ENCODE measurements around the gene ANO4.

DNA sequence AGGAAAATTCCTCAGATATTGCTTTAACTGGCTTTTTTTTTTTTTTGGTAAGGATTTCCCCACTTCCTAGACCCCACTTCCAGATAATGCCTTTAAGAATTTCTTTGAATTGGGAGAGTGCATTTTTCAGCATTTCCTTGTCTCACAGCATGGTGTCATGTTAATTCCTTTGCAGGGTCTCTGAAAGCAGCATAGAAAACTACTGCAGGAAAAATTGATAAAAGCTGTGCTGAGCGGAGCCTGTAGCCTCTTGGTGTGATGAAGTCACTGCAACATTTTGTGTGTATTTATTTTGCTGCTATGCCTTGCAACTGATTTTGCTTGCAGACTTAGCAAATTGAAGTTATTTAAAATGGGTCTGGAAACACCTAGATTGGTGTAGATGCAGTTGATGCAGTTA lies 2.7 kb downstream of the ANO4 start:
- TF ChIP-seq, protein P1, sequence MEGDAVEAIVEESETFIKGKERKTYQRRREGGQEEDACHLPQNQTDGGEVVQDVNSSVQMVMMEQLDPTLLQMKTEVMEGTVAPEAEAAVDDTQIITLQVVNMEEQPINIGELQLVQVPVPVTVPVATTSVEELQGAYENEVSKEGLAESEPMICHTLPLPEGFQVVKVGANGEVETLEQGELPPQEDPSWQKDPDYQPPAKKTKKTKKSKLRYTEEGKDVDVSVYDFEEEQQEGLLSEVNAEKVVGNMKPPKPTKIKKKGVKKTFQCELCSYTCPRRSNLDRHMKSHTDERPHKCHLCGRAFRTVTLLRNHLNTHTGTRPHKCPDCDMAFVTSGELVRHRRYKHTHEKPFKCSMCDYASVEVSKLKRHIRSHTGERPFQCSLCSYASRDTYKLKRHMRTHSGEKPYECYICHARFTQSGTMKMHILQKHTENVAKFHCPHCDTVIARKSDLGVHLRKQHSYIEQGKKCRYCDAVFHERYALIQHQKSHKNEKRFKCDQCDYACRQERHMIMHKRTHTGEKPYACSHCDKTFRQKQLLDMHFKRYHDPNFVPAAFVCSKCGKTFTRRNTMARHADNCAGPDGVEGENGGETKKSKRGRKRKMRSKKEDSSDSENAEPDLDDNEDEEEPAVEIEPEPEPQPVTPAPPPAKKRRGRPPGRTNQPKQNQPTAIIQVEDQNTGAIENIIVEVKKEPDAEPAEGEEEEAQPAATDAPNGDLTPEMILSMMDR (tag by site-specific recombination; IDR thresholded peaks at IDR 0.05): no peak
- no peak for TF ChIP-seq ZNF521 (tag by site-specific recombination; IDR thresholded peaks at IDR 0.05)
- no peak for TF ChIP-seq ZNF239 (tag by site-specific recombination; IDR thresholded peaks at IDR 0.05)
- no peak for TF ChIP-seq BCL11A (tag by site-specific recombination; IDR thresholded peaks at IDR 0.05; ENCODE audit: low read depth)
- TF ChIP-seq, protein P2, sequence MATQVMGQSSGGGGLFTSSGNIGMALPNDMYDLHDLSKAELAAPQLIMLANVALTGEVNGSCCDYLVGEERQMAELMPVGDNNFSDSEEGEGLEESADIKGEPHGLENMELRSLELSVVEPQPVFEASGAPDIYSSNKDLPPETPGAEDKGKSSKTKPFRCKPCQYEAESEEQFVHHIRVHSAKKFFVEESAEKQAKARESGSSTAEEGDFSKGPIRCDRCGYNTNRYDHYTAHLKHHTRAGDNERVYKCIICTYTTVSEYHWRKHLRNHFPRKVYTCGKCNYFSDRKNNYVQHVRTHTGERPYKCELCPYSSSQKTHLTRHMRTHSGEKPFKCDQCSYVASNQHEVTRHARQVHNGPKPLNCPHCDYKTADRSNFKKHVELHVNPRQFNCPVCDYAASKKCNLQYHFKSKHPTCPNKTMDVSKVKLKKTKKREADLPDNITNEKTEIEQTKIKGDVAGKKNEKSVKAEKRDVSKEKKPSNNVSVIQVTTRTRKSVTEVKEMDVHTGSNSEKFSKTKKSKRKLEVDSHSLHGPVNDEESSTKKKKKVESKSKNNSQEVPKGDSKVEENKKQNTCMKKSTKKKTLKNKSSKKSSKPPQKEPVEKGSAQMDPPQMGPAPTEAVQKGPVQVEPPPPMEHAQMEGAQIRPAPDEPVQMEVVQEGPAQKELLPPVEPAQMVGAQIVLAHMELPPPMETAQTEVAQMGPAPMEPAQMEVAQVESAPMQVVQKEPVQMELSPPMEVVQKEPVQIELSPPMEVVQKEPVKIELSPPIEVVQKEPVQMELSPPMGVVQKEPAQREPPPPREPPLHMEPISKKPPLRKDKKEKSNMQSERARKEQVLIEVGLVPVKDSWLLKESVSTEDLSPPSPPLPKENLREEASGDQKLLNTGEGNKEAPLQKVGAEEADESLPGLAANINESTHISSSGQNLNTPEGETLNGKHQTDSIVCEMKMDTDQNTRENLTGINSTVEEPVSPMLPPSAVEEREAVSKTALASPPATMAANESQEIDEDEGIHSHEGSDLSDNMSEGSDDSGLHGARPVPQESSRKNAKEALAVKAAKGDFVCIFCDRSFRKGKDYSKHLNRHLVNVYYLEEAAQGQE (tag by site-specific recombination; IDR thresholded peaks at IDR 0.05): no peak
- TF ChIP-seq ZNF140 (tag by site-specific recombination; IDR thresholded peaks at IDR 0.05): no peak

Measured in HEK293 (cell line).